HFFc6 (cell line): ENCODE measurements around the gene UCK1. TPM values are rescaled to one million over a fixed set of nuclear protein-coding genes. Genes with fewer than 3 reads are reported as not detected.

Source experiments
- DNase-seq: peaks from one replicate; pipeline ENCODE4 v3.0.0-alpha.2; 2018
- H3K27ac Mint-ChIP-seq: 2 replicates; pipeline ENCODE4 v1.8.0; 2020; ENCODE audit warnings: mild to moderate bottlenecking, mixed read lengths
- H3K27me3 Mint-ChIP-seq: 2 replicates; pipeline ENCODE4 v1.8.0; 2021; ENCODE audit warnings: mild to moderate bottlenecking, moderate library complexity, mixed read lengths; ENCODE audit not compliant: insufficient read depth
- H3K36me3 Mint-ChIP-seq: 2 replicates; pipeline ENCODE4 v1.8.0; 2021; ENCODE audit warnings: low read depth, mixed read lengths
- H3K4me1 Mint-ChIP-seq: 2 replicates; pipeline ENCODE4 v1.8.0; 2020; ENCODE audit warnings: low read depth, mixed read lengths
- H3K4me3 Mint-ChIP-seq: 2 replicates; pipeline ENCODE4 v1.8.0; 2020; ENCODE audit warnings: mild to moderate bottlenecking, moderate library complexity, mixed read lengths
- H3K9me3 Mint-ChIP-seq: 2 replicates; pipeline ENCODE4 v1.8.0; 2020; ENCODE audit warnings: mild to moderate bottlenecking, mixed read lengths
- CTCF ChIP-seq: fragments of 200-600 bp; sonication (generic); IDR thresholded peaks from 2 replicates; pipeline ENCODE4 v1.5.0; 2021; ENCODE audit warnings: antibody characterized with exemption, mild to moderate bottlenecking
- total RNA-seq, 6 experiments: library from RNA; stranded (reverse); fragmentation: NEBNext Ultra II Directional; extraction: Animal tissue kit (Norgen Biotek cat#: 25700); gene quantifications; 2 replicates in 1 of 6; 3 replicates in 5 of 6; pipeline ENCODE4 v1.2.3, GENCODE V29; 2021

Gene UCK1
- total RNA-seq, 6 experiments from 2014 or later, result 18.6 to 22.6 (median 20.8) TPM

- H3K27me3 Mint-ChIP-seq, result peaks cover 11% of the 10 kb centered on the region
- no peaks in the 10 kb centered on the region for H3K4me1 Mint-ChIP-seq
- peaks cover 13% of the 10 kb centered on the region; the same call in 1 of the 2 replicates for H3K36me3 Mint-ChIP-seq
- no peak for DNase-seq
- no peak overlapping the region for H3K4me3 Mint-ChIP-seq
- no peaks in the 10 kb centered on the region for H3K9me3 Mint-ChIP-seq
- peak; percentile 83 for TF ChIP-seq CTCF
- 0 out of 2 replicates have a peak overlapping the region, but pooled peaks have one; percentile 4 for H3K27ac Mint-ChIP-seq
Measured at GRCh38 chr9:131478421-131478868, 52.6 kb downstream of the UCK1 start.

- H3K27ac Mint-ChIP-seq, result 0 out of 2 replicates have a peak overlapping the region, but pooled peaks have one; percentile 4
- no peak for DNase-seq
- TF ChIP-seq CTCF, result no peak
- H3K36me3 Mint-ChIP-seq, result peaks cover 13% of the 10 kb centered on the region; the same call in 1 of the 2 replicates
- H3K9me3 Mint-ChIP-seq, result no peaks in the 10 kb centered on the region
- H3K4me3 Mint-ChIP-seq, result no peak overlapping the region
- peaks cover 11% of the 10 kb centered on the region for H3K27me3 Mint-ChIP-seq
- H3K4me1 Mint-ChIP-seq, result no peaks in the 10 kb centered on the region
Measured at GRCh38 chr9:131477816-131478419, 53.1 kb downstream of the UCK1 start.

GRCh38 chr9:131477367-131477766 lies 53.7 kb downstream of the UCK1 start:
- Mint-ChIP-seq H3K9me3 (no peaks in the 10 kb centered on the region), H3K27me3 (peaks cover 11% of the 10 kb centered on the region), H3K36me3 (peaks cover 17% of the 10 kb centered on the region; the same call in 1 of the 2 replicates), H3K27ac (no peak overlapping the region), H3K4me3 (no peak overlapping the region), H3K4me1 (no peaks in the 10 kb centered on the region)
- DNase-seq, result no peak
- no peak for TF ChIP-seq CTCF

- H3K9me3 Mint-ChIP-seq, result no peaks in the 10 kb centered on the region
- H3K4me3 Mint-ChIP-seq, result no peak overlapping the region
- TF ChIP-seq CTCF, result no peak
- peaks cover 13% of the 10 kb centered on the region for H3K36me3 Mint-ChIP-seq
- H3K4me1 Mint-ChIP-seq, result no peaks in the 10 kb centered on the region
- peaks cover 7% of the 10 kb centered on the region for H3K27me3 Mint-ChIP-seq
- H3K27ac Mint-ChIP-seq, result no peak overlapping the region
- DNase-seq, result no peak
Measured at GRCh38 chr9:131476777-131477345, 54.2 kb downstream of the UCK1 start.

GRCh38 chr9:131475956-131476776 lies 54.9 kb downstream of the UCK1 start:
- peak; percentile 71 for TF ChIP-seq CTCF
- Mint-ChIP-seq H3K4me3 (no peak overlapping the region), H3K27me3 (peaks cover 7% of the 10 kb centered on the region), H3K27ac (no peak overlapping the region), H3K9me3 (no peaks in the 10 kb centered on the region), H3K4me1 (no peaks in the 10 kb centered on the region), H3K36me3 (peaks cover 19% of the 10 kb centered on the region)
- DNase-seq, result no peak
